H1 (cell line): ENCODE results near the gene TGFA. TPM values are rescaled to one million over a fixed set of nuclear protein-coding genes. Genes with fewer than 3 reads are reported as not detected.

Experiments
- CTCF ChIA-PET: fragments of 300-600 bp; sonication (Branson Sonifier 250); formaldehyde crosslinking; loops from one replicate; lab custom pipeline; 2021; ENCODE audit not compliant: partially characterized antibody; lab: Charles Lee
- POLR2A ChIA-PET: fragments of 300-600 bp; sonication (Branson Sonifier 250); formaldehyde crosslinking; loops from one replicate; lab custom pipeline; 2021; ENCODE audit warnings: inconsistent platforms; ENCODE audit not compliant: partially characterized antibody; lab: Charles Lee
- DNase-seq, 2 experiments: peaks; one replicate each; pipeline versions ENCODE4 v3.0.0 to v3.0.0-alpha.2; 2010 to 2022; ENCODE audit warnings: low spot score in 2 of 2, low read depth in 1 of 2, mixed read lengths in 1 of 2
- FAIRE-seq: peaks from 2 replicates; lab custom pipeline; 2011; peaks lifted over from hg19 to GRCh38; lab: Jason Lieb, UNC
- H2AFZ ChIP-seq: 2 replicates; pipeline ENCODE4 v1.8.1; 2012; ENCODE audit warnings: low read length, inconsistent platforms
- H2AK5ac ChIP-seq: 2 replicates; pipeline ENCODE4 v1.6.1; 2013; ENCODE audit warnings: low read depth, low read length
- H2BK120ac ChIP-seq: replicated peaks from 2 replicates; pipeline ENCODE3; 2013; ENCODE audit warnings: low read depth, low read length, inconsistent platforms
- H2BK12ac ChIP-seq: 2 replicates; pipeline ENCODE4 v1.6.1; 2013; ENCODE audit warnings: low read depth, low read length
- H2BK15ac ChIP-seq: 2 replicates; pipeline ENCODE4 v1.6.1; 2013; ENCODE audit warnings: low read length
- H2BK20ac ChIP-seq: 2 replicates; pipeline ENCODE4 v1.6.1; 2013; ENCODE audit warnings: low read length
- H2BK5ac ChIP-seq: 2 replicates; pipeline ENCODE4 v1.6.1; 2013; ENCODE audit warnings: low read depth, low read length
- H3K14ac ChIP-seq: 2 replicates; pipeline ENCODE4 v1.6.1; 2013; ENCODE audit warnings: inconsistent platforms; ENCODE audit not compliant: insufficient read length
- H3K18ac ChIP-seq: 2 replicates; pipeline ENCODE4 v1.6.1; 2013; ENCODE audit warnings: low read length; ENCODE audit errors: extremely low read depth
- H3K23ac ChIP-seq: 2 replicates; pipeline ENCODE4 v1.6.1; 2013; ENCODE audit warnings: inconsistent platforms; ENCODE audit not compliant: insufficient read length
- H3K23me2 ChIP-seq: 2 replicates; pipeline ENCODE4 v1.6.1; 2013; ENCODE audit warnings: low read depth, low read length
- H3K27ac ChIP-seq: 2 replicates; pipeline ENCODE4 v1.6.1; 2011; ENCODE audit warnings: low read depth, low read length, inconsistent platforms
- H3K27me3 ChIP-seq, 4 experiments: replicated peaks in 1 of 4; 1 replicate in 1 of 4; 2 replicates in 3 of 4; pipeline versions ENCODE4 v1.6.1 to v1.8.1; 2011 to 2013; ENCODE audit warnings: low read length in 3 of 4, mild to moderate bottlenecking in 3 of 4, inconsistent platforms in 2 of 4, mixed read lengths in 2 of 4, moderate library complexity in 1 of 4; ENCODE audit not compliant: control insufficient read depth in 3 of 4, insufficient read depth in 3 of 4; ENCODE audit errors: extremely low read depth in 1 of 4
- H3K36me3 ChIP-seq, 4 experiments: 2 replicates each; pipeline versions ENCODE4 v1.6.1 to v1.8.1; 2011 to 2013; ENCODE audit warnings: mild to moderate bottlenecking in 4 of 4, low read length in 3 of 4, moderate library complexity in 2 of 4, control low read depth in 1 of 4, inconsistent platforms in 1 of 4; ENCODE audit not compliant: insufficient read depth in 4 of 4, control insufficient read depth in 2 of 4
- H3K4ac ChIP-seq: replicated peaks from 2 replicates; pipeline ENCODE3; 2013; ENCODE audit warnings: low read length, low read depth, mixed read lengths, inconsistent platforms; ENCODE audit not compliant: insufficient read length
- H3K4me1 ChIP-seq, 4 experiments: replicated peaks in 1 of 4; 1 replicate in 1 of 4; 2 replicates in 3 of 4; pipeline versions ENCODE4 v1.6.1 to v1.8.1; 2011 to 2013; ENCODE audit warnings: low read length in 3 of 4, inconsistent platforms in 2 of 4, mixed read lengths in 1 of 4; ENCODE audit not compliant: insufficient read depth in 4 of 4, control insufficient read depth in 3 of 4
- H3K4me2 ChIP-seq, 2 experiments: 2 replicates each; pipeline versions ENCODE4 v1.6.1 to v1.8.1; 2011 to 2013; ENCODE audit warnings: low read depth in 2 of 2, low read length in 2 of 2, control low read depth in 1 of 2, inconsistent platforms in 1 of 2, mild to moderate bottlenecking in 1 of 2; ENCODE audit not compliant: insufficient read depth in 1 of 2
- H3K4me3 ChIP-seq, 4 experiments: fragments of 200-600, 300-600 bp in 1 of 4; sonication (generic), shearing (Covaris generic), sonication (Bioruptor Twin) in 1 of 4; 2 replicates each; pipeline versions ENCODE4 v1.5.1 to v1.8.1; 2011 to 2016; ENCODE audit warnings: low read length in 4 of 4, low read depth in 3 of 4, control low read depth in 2 of 4, inconsistent platforms in 2 of 4, mild to moderate bottlenecking in 2 of 4, mixed read lengths in 1 of 4, moderate library complexity in 1 of 4; ENCODE audit not compliant: insufficient read depth in 2 of 4; ENCODE audit errors: extremely low read depth in 1 of 4
- H3K56ac ChIP-seq: replicated peaks from 2 replicates; pipeline ENCODE3; 2013; ENCODE audit warnings: low read depth, mild to moderate bottlenecking, mixed read lengths, low read length, inconsistent platforms; ENCODE audit not compliant: insufficient read length
- H3K79me1 ChIP-seq: 2 replicates; pipeline ENCODE4 v1.6.1; 2013; ENCODE audit warnings: low read depth, low read length, control low read depth
- H3K79me2 ChIP-seq, 2 experiments: 2 replicates each; pipeline versions ENCODE4 v1.6.1 to v1.8.1; 2012 to 2013; ENCODE audit warnings: low read length in 2 of 2, mild to moderate bottlenecking in 2 of 2, inconsistent platforms in 1 of 2; ENCODE audit not compliant: insufficient read depth in 2 of 2, control insufficient read depth in 1 of 2
- H3K9ac ChIP-seq, 4 experiments: replicated peaks in 1 of 4; 1 replicate in 1 of 4; 2 replicates in 3 of 4; pipeline versions ENCODE4 v1.6.1 to v1.8.1; 2011 to 2013; ENCODE audit warnings: low read depth in 3 of 4, low read length in 3 of 4, control low read depth in 2 of 4, mild to moderate bottlenecking in 2 of 4, moderate library complexity in 2 of 4, inconsistent platforms in 1 of 4; ENCODE audit errors: extremely low read depth in 1 of 4
- H3K9me3 ChIP-seq, 2 experiments: 2 replicates each; pipeline versions ENCODE4 v1.6.1 to v1.8.1; 2012 to 2013; ENCODE audit warnings: mild to moderate bottlenecking in 2 of 2, moderate library complexity in 2 of 2, control low read depth in 1 of 2, inconsistent platforms in 1 of 2, low read depth in 1 of 2, low read length in 1 of 2, mixed read lengths in 1 of 2; ENCODE audit not compliant: insufficient read depth in 2 of 2
- H4K20me1 ChIP-seq, 2 experiments: replicated peaks in 1 of 2; 2 replicates each; pipeline versions ENCODE3 to v1.8.1; 2011 to 2013; ENCODE audit warnings: inconsistent platforms in 2 of 2, low read length in 2 of 2, mild to moderate bottlenecking in 1 of 2; ENCODE audit not compliant: insufficient read depth in 2 of 2, control insufficient read depth in 1 of 2
- H4K5ac ChIP-seq: 2 replicates; pipeline ENCODE4 v1.6.1; 2013; ENCODE audit warnings: low read length, low read depth, mixed read lengths, inconsistent platforms; ENCODE audit not compliant: insufficient read length
- H4K8ac ChIP-seq: 2 replicates; pipeline ENCODE4 v1.8.0; 2013; ENCODE audit warnings: mild to moderate bottlenecking, moderate library complexity, low read length, inconsistent platforms; ENCODE audit not compliant: insufficient read depth; ENCODE audit errors: extremely low read depth
- H4K91ac ChIP-seq: replicated peaks from 2 replicates; pipeline ENCODE3; 2013; ENCODE audit warnings: low read length, mixed read lengths, inconsistent platforms; ENCODE audit not compliant: insufficient read length
- BACH1 ChIP-seq: IDR thresholded peaks from 2 replicates; pipeline ENCODE4 v1.6.1; 2012; ENCODE audit warnings: low read length, improper control_type of control experiment
- KDM4A ChIP-seq: IDR thresholded peaks from one replicate; pipeline ENCODE4 v1.7.1; 2012; ENCODE audit warnings: low read depth, mild to moderate bottlenecking, moderate library complexity, low read length, inconsistent platforms; ENCODE audit not compliant: severe bottlenecking
- PHF8 ChIP-seq: fragments of 200-600 bp; sonication (generic); conservative IDR thresholded peaks from 2 replicates; pipeline ENCODE4 v1.7.1; 2012; ENCODE audit warnings: low read depth, mild to moderate bottlenecking, inconsistent platforms, low read length, moderate library complexity
- WGBS, 2 experiments: shearing (Covaris generic) in 1 of 2; methylation state at CpG; one replicate each; pipeline versions ENCODE4 v1.1.6 to v1.1.7; 2013 to 2015; ENCODE audit warnings: low lambda C conversion rate in 2 of 2, mixed read lengths in 2 of 2, inconsistent platforms in 1 of 2, low coverage in 1 of 2, missing lambda C conversion rate in 1 of 2; ENCODE audit not compliant: insufficient replicate concordance in 2 of 2, insufficient coverage in 1 of 2, insufficient read length in 1 of 2; ENCODE audit errors: extremely low coverage in 1 of 2, missing lambda C conversion rate in 1 of 2; 5-methylcytosine and 5-hydroxymethylcytosine counted together
- polyA plus RNA-seq, 7 experiments: library from polyadenylated mRNA; depleted of rRNA in 3 of 7; stranded (reverse) in 5 of 7; unstranded in 2 of 7; fragments of >200 nt in 5 of 7; fragments of 200-250 nt in 2 of 7; gene quantifications; 1 replicate in 5 of 7; 2 replicates in 1 of 7; 4 replicates in 1 of 7; pipeline versions ENCODE4 v1.2.1 to v1.2.3, GENCODE V29; 2011 to 2013; ENCODE audit warnings: missing spikeins in 2 of 7, mixed read lengths in 2 of 7
- total RNA-seq: library from RNA; stranded (reverse); fragmentation: NEBNext Ultra II Directional; extraction: Animal tissue kit (Norgen Biotek cat#: 25700); gene quantifications from 2 replicates; pipeline ENCODE4 v1.2.1, GENCODE V29; 2021
- TF ChIP-seq, protein P1 (sequence below): IDR thresholded peaks from 2 replicates; pipeline ENCODE4 v1.6.1; 2012; ENCODE audit warnings: inconsistent platforms

TGFA gene
- total and polyA plus RNA-seq, 2 of the 8 experiments (the other 6 are each of a cell fraction or from before 2014, with no cell fraction given) = 1.8 to 3.7 TPM

DNA sequence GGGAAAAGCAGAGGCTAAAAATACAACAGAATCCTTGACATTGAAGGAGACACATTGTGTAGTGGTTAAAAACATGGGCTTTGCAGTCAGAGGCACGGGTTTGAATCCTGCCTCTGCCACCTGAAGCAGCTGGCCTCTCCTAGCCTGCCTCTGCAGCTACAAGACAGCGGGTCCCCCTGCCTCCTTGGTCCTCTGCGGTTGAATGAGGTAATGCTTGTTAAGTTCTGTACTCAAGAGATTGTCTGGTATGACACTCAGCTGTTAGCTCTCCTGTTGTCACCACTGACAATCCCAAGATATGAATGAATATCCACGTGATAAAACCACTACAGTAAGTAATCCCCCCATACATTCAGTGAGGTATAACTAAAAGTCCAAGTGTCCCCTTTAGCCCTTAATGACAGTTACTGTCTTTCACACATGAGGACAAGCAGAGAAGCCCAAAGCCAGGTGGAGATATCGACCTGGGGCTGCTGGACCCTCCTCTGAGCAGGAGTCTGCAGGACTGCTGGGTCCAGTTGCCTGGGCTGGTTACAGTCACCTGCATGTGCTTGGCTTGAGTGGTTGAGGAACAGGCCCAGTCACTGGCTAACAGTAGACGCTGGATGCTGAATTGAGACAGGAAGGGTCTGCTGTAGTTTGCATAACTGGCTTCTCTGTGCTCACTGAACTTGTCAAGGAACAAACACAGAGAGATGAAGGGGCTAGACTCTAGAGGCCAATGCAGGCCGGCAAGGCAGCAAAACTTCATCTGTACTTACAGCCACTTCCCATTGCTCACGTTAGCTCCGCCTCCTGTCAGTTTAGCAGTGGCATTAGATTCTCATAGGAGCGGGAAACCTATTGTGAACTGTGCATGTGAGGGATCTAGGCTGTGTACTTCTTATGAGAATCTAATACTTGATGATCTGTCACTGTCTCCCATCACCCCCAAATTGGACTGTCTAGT is 85.5 kb downstream of the TGFA start:
- no peak overlapping the region for H2BK15ac ChIP-seq
- H2AK5ac ChIP-seq = no peak overlapping the region
- no peaks in the 10 kb centered on the region for H3K9me3 ChIP-seq
- H3K18ac ChIP-seq = no peak overlapping the region
- ChIA-PET POLR2A (interaction anchor here (0.6 kb wide), 1 partner anchor 14 kb away, joined by 3 read pairs; no protein-coding TSS in a partner anchor), CTCF (interaction anchor here (0.6 to 3.0 kb wide), 11 partner anchors 7 to 177 kb away, joined by 3 to 21 read pairs (median 3); no protein-coding TSS in a partner anchor)
- no peak overlapping the region for H3K4me3 ChIP-seq
- no peak overlapping the region for H3K4ac ChIP-seq
- no peaks in the 10 kb centered on the region for H4K20me1 ChIP-seq
- no peak overlapping the region for H2BK20ac ChIP-seq
- no peak overlapping the region for H2BK12ac ChIP-seq
- no peak overlapping the region for H3K27ac ChIP-seq
- no peak overlapping the region for H3K9ac ChIP-seq
- H3K4me1 ChIP-seq = peaks cover 0 to 2% (median 0%) of the 10 kb centered on the region in 4 experiments; a peak in 2 of 7 replicates
- H3K14ac ChIP-seq = no peak overlapping the region
- H4K5ac ChIP-seq = no peak overlapping the region
- H2BK120ac ChIP-seq = no peak overlapping the region
- no peak overlapping the region; the same call in 1 of the 2 replicates for H4K8ac ChIP-seq
- peaks cover 0 to 3% (median 0%) of the 10 kb centered on the region in 4 experiments; a peak in 1 of 7 replicates for H3K27me3 ChIP-seq
- no peak overlapping the region for H2AFZ ChIP-seq
- H2BK5ac ChIP-seq = no peak overlapping the region
- FAIRE-seq = no peak
- H4K91ac ChIP-seq = no peak overlapping the region
- 80% methylated on average over 10 of the region's 10 CpGs; no CpG with 5 or more reads in 1 of the 2 experiments for WGBS, 2 experiments
- no peaks in the 10 kb centered on the region for H3K79me1 ChIP-seq
- no peak for TF ChIP-seq PHF8
- TF ChIP-seq, protein P1, sequence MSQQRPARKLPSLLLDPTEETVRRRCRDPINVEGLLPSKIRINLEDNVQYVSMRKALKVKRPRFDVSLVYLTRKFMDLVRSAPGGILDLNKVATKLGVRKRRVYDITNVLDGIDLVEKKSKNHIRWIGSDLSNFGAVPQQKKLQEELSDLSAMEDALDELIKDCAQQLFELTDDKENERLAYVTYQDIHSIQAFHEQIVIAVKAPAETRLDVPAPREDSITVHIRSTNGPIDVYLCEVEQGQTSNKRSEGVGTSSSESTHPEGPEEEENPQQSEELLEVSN = no peak
- no peak for TF ChIP-seq KDM4A
- no peak for TF ChIP-seq BACH1
- no peak overlapping the region for H3K23ac ChIP-seq
- no peaks in the 10 kb centered on the region for H3K36me3 ChIP-seq
- no peaks in the 10 kb centered on the region for H3K23me2 ChIP-seq
- H3K4me2 ChIP-seq = no peak overlapping the region
- H3K79me2 ChIP-seq = no peaks in the 10 kb centered on the region
- no peak overlapping the region for H3K56ac ChIP-seq
- peak in 1 of 2 experiments; percentile 16 for DNase-seq
